Activated CD8-positive, alpha-beta memory T cell treated with anti-CD3 and anti-CD28 coated beads, Interleukin-2, amount 50 U/mL, for 24 hours (primary cell): ENCODE data around the gene TMCC1.
"Not testable (repeated sequence)": the region's sequence is repeated elsewhere in the genome, so short reads cannot be mapped to it uniquely, and the experiment has no call there.

Experiments
- DNase-seq: peaks from one replicate; pipeline ENCODE4 v3.0.0-alpha.2; 2020; ENCODE audit errors: extremely low read depth

The TMCC1 gene

DNA sequence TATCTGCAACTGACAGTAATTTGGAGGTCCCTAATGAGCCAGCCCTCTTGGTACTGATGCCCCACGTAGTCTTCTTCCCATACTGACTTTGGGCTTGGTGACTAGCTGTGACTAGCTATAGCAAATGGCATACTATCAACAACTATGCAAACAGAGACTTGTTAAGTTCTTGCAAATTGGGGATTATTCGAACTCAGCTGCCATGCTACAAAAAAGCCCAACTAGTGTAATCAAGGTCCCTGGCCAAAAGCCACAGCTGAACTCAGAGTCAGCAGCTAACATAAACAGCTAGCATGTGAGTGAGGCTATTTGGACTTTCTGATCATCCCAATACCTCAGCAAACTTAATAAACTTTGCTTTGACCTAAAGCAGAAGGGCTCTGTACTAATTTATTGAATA, 165.8 kb downstream of the TMCC1 start:
- DNase-seq: no peak

DNA sequence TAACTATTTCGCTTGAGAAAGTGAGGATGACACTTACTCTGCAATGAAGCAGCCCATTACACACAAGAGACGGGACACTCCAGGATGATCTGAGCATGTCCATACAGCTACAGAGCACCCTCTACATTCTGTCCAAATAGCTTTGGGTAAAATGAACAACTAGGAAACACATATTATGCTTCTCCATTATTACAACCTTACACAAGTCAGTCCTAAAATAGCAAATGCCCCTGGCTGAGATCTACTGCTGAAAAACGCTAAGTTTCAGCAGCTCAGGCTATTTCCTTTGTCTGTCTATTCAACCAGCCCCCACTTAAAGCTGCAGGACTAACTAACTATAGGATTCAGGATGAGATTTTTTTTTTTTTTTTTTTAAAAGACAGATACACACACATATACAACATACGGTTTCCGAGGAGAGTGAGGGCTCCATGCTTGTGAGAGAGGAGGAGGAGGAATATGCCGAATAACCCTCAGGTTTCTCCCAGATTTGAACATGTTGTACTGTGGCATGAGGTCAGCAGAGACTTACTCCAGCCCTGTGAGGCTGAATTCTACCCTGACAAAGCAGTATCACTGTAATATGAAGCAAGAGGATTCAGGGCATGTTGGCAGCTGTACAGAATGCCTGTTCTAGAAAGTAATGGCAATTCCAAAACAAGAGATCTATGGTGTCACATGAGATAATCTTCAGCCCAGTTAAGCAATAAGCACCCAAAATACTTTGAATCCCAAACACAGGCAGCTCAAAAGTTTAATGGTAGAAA, 169.8 kb downstream of the TMCC1 start:
- DNase-seq: no peak

- DNase-seq: no peak
These were observed 171.0 kb downstream of the TMCC1 start for GRCh38 chr3:129722527-129722926.

- DNase-seq: no peak
These were observed 175.3 kb downstream of the TMCC1 start for GRCh38 chr3:129718201-129718600.

GRCh38 chr3:129715854-129716253, 177.7 kb downstream of the TMCC1 start:
- no peak for DNase-seq

DNA sequence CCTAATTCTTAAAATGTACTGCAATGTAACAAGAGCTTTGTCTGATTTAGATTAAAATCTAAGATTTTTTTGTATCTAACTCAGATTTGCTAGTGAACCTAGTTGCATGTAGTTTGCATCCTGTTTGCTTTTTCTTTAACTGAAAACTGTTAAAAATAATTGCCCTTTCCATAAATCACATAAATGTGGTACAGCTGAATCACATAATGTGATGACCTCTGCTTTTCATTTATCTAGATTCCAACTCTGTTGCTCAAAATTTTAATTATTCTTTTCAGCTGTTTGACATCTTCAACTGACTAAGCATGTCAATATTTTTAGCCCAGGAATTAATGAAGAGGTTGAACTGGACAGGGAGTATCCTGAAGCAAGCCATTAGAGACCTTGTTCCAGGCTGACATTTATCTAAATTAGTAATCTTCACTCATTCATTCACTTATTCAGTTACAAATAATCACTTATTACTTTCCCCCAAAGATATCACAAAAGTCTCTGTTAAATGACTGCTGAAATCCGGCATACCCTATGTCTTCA, 185.1 kb downstream of the TMCC1 start:
- DNase-seq: no peak

- DNase-seq: no peak
These were observed 188.2 kb downstream of the TMCC1 start for GRCh38 chr3:129705274-129705673.

DNA sequence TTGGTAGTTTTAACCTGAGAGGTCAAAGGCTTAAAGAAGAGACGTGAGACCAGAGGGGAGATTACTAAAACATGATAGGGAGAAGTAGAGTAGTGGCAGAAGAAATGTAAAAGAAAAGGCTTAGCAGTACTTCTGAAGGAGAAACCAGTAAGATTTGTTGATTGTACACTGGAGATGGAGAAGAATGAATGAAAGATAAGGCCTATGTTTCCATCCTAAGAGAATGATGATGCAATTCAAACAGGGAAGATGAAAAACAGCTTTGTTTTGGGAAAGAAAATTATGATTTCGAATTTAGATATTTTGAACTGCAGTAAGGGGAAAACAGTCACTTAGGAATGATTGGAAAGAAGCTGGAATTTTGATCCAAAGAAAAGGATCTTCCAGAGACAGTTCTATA, 189.6 kb downstream of the TMCC1 start:
- no peak for DNase-seq

- no peak for DNase-seq
These were observed 190.4 kb downstream of the TMCC1 start for GRCh38 chr3:129702934-129703712.

DNA sequence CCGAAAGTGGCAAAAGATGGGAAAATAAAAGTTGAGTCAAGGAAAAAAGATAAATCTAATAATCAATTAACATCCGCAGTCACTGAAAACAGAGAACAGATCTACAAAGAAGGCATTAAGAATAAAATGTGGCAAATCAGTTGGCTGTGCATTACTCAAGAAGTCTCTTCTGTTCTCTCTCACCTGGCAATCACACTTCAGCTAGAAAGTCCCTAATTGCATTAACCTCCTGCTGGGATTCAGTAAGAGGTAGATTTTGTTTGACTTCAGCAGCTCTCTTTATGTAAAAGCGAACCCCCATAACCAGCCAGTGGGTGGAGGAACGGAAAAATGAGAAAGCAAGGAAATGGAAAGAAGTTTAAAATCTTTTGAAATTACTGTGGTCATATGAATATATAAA, 192.3 kb downstream of the TMCC1 start:
- no peak for DNase-seq

DNA sequence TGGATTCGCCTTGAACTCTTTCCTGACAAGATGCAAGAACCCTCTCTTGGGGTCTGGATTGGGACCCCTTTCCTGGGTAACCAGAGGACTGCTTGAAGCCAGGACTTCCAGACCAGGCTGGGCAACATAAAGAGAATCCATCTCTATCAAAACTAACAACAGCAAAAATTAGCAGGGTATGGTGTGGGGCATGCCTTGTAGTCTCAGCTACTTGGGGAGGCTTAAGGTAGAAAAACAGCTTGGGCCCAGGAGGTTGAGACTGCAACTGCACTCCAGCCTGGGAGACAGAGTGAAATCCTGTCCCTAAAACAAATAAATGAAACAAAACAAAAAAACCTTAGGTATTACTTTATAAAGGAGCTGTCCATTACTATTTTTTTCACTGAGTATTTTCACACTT, 193.9 kb downstream of the TMCC1 start:
- no peak for DNase-seq

DNA sequence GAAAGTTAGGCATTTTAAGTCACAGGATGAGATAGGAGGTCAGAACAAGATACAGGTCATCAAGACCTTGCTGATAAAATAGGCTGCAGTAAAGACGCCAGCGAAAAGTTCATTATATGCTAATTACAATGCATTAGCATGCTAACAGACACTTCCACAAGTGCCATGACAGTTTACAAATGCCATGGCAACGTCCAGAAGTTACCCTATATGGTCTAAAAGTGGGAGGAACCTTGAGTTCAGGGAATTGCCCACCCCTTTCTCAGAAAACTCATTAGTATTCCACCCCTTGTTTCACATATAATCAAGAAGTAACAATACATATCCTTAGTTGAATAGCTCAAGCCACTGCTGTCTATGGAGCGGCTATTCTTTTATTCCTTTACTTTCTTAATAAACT, 194.3 kb downstream of the TMCC1 start:
- no peak for DNase-seq

- DNase-seq: no peak
These were observed 196.1 kb downstream of the TMCC1 start for GRCh38 chr3:129697229-129697969.

DNA sequence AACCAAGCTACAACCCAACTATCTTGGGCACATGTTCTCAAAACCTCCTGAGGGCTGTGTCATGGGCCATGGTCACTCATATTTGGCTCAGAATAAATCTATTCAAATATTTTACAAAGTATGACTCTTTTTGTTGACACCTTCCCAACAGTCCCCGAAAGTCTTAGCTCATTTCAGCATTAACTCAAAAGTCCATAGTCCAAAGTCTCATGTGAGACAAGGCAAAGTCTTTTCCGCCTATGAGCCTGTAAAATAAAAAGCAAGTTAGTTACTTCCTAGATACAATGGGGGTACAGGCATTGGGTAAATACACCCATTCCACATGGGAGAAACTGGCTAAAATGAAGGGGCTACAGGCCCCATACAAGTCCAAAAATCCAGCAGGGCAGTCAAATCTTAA, 197.1 kb downstream of the TMCC1 start:
- DNase-seq: not testable (repeated sequence)

DNA sequence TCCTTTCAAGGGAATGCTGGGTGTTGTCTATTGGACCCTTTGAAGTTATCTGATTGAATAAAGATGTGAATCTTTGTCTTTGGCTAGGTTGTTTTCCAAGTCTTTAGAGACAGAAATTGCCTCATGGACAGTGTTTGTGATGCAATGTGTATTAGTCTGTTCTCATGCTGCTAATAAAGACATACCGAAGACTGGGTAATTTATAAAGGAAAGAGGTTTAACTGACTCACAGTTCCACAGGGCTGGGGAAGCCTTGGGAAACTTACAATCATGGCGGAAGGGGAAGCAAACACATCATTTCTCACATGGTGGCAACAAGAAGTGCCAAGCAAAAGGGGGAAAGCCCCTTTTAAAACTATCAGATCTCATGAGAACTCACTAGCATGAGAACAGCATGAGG, 198.3 kb downstream of the TMCC1 start:
- DNase-seq: no peak

GRCh38 chr3:129694228-129694627, 199.3 kb downstream of the TMCC1 start:
- DNase-seq: no peak

- DNase-seq: no peak
These were observed 200.8 kb downstream of the TMCC1 start for GRCh38 chr3:129692743-129693142.

- DNase-seq: no peak
These were observed 202.5 kb downstream of the TMCC1 start for GRCh38 chr3:129690963-129691362.

GRCh38 chr3:129690406-129690805, 203.1 kb downstream of the TMCC1 start:
- no peak for DNase-seq

DNA sequence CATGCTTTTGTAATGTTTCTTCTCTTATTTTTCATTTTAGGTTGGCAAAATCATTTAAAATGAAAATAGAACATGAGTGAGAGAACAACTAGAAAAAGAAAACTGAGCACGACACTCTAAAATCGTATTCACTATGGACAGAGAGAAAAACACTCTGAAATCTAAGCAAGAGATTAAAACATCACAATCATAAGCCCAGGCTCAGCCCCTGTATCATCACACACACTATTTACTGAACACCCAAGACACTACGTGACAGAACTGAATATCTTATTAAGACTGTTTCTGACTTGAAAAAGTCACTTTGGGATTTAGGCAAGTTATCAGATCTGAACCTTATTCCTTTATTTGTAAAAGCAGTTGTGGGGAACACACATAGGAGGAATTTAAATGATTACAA, 204.5 kb downstream of the TMCC1 start:
- DNase-seq: no peak

DNA sequence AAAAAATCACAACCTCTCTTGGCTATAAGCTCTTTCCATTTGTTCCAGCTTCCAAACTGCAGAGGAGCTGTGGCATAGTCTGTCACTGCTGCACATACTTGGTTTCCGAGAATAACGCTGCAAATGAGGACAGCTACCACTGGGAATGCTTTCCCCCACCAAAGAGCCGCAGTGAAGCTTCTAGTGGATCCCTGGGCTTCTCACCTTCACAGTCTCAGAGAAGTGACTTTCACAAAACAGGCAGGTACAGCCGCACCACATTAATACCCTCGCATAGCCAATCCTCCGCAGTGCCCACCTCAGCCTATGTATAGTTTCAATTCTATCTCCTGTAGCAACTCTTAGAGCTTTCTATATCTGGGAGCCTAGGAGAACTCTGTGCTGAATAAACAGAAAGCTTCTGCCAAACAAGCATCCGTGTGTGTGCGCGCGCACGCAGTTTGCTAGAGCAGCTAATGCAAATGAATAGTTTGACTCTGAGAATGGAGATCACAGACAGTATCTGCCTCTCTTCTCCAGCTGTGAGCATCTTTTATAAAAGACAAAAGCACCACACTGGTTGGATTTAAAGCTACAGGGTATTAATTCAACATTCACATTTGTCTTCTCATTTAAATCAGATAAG, 205.1 kb downstream of the TMCC1 start:
- no peak for DNase-seq

DNA sequence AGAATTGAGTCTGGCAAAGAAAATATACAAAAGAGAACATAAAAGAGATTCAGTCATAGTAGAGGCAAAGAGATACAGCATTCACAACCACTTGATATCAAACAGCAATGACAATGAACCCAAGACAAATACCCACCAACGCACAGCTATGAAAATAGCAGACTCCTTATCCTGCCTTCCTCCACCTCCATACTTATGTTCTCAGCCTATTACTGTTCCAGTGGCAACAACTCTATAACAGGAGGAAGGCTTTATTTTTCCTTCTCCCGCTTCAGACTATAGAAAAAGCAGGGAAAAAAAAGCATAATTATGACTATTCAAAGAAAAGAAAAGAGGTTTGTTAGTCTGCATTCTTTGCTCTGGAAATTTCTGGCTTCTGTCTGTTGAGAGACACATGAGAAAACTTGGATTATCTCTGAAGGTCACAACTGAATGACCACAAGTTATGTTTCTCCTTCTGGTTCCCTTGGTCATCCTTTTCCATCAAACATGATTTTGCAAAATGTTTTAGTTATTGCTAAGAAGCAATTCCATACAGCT, 205.9 kb downstream of the TMCC1 start:
- no peak for DNase-seq
